GM12878 (cell line): ENCODE results near the gene AIG1.

ENCODE experiments used
- EZH2 ChIP-seq: IDR thresholded peaks from 2 replicates; pipeline ENCODE4 v1.6.1; 2012; ENCODE audit warnings: low read depth, mild to moderate bottlenecking, control low read depth, inconsistent platforms, low read length, borderline replicate concordance; ENCODE audit not compliant: control insufficient read depth
- MXI1 ChIP-seq: fragments of 150-350 bp; IDR thresholded peaks from 2 replicates; pipeline ENCODE4 v1.6.1; 2011; ENCODE audit warnings: low read depth, mild to moderate bottlenecking, inconsistent platforms, low read length, improper control_type of control experiment
- NRF1 ChIP-seq: conservative IDR thresholded peaks from 2 replicates; pipeline ENCODE4 v1.6.1; 2011; ENCODE audit warnings: mild to moderate bottlenecking, low read depth, low read length, improper control_type of control experiment
- PKNOX1 ChIP-seq: fragments of 450-650 bp; IDR thresholded peaks from 2 replicates; pipeline ENCODE4 v1.6.1; 2016; ENCODE audit warnings: mild to moderate bottlenecking
- POLR2AphosphoS5 ChIP-seq: IDR thresholded peaks from 2 replicates; pipeline ENCODE4 v1.6.1; 2011; ENCODE audit warnings: mild to moderate bottlenecking, low read length, inconsistent platforms
- SUPT20H ChIP-seq: IDR thresholded peaks from 2 replicates; pipeline ENCODE4 v1.6.1; 2011; ENCODE audit warnings: low read depth, mild to moderate bottlenecking, low read length, moderate library complexity, borderline replicate concordance; ENCODE audit not compliant: control insufficient read depth
- USF1 ChIP-seq: IDR thresholded peaks from 2 replicates; pipeline ENCODE4 v1.6.1; 2011; ENCODE audit warnings: borderline replicate concordance, low read depth, mild to moderate bottlenecking, moderate library complexity, mixed read lengths, low read length; ENCODE audit not compliant: insufficient read depth; ENCODE audit errors: extremely low read length
- TF ChIP-seq, protein P1 (sequence below), 3 experiments: IDR thresholded peaks in 2 of 3; conservative IDR thresholded peaks in 1 of 3; 2 replicates each; pipeline ENCODE4 v1.5.1; 2011; ENCODE audit warnings: low read depth in 3 of 3, low read length in 3 of 3, mild to moderate bottlenecking in 3 of 3, control low read depth in 2 of 3, moderate library complexity in 2 of 3, inconsistent platforms in 1 of 3, mixed read lengths in 1 of 3; ENCODE audit not compliant: control insufficient read depth in 2 of 3, insufficient read depth in 1 of 3; ENCODE audit errors: extremely low read depth in 1 of 3
- TF ChIP-seq, protein P2 (sequence below): IDR thresholded peaks from 2 replicates; pipeline ENCODE4 v1.6.1; 2012; ENCODE audit warnings: low read depth, low read length, improper control_type of control experiment

DNA sequence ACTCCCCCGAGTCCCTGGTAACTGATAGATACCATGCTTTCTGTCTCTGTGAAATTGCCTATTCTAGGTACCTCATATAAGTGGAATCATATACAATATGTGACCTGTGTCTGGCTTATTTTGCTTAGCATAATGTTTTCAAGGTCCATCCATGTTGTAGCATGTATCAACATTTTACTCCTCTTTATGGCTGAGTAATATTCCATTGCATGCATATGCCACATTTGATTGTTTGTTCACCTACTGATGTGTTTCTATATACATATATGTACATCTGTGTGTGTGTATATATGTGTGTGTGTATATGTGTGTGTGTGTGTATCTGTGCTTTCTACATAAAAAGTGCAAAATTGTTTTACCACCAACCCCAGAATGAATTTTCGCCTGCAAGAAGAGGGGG, 270.7 kb downstream of the AIG1 start:
- TF ChIP-seq, protein P1, sequence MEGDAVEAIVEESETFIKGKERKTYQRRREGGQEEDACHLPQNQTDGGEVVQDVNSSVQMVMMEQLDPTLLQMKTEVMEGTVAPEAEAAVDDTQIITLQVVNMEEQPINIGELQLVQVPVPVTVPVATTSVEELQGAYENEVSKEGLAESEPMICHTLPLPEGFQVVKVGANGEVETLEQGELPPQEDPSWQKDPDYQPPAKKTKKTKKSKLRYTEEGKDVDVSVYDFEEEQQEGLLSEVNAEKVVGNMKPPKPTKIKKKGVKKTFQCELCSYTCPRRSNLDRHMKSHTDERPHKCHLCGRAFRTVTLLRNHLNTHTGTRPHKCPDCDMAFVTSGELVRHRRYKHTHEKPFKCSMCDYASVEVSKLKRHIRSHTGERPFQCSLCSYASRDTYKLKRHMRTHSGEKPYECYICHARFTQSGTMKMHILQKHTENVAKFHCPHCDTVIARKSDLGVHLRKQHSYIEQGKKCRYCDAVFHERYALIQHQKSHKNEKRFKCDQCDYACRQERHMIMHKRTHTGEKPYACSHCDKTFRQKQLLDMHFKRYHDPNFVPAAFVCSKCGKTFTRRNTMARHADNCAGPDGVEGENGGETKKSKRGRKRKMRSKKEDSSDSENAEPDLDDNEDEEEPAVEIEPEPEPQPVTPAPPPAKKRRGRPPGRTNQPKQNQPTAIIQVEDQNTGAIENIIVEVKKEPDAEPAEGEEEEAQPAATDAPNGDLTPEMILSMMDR (IDR thresholded peaks at IDR 0.05 in 2 of 3, conservative IDR thresholded peaks at IDR 0.05 in 1 of 3; ENCODE audit: control insufficient read depth in 2 of 3, extremely low read depth in 1 of 3, insufficient read depth in 1 of 3, low read depth in 3 of 3, low read length in 3 of 3): no peak
- TF ChIP-seq MXI1 (no peak), EZH2 (no peak), POLR2AphosphoS5 (no peak), NRF1 (no peak), PKNOX1 (no peak), USF1 (no peak), SUPT20H (no peak)
- TF ChIP-seq, protein P2, sequence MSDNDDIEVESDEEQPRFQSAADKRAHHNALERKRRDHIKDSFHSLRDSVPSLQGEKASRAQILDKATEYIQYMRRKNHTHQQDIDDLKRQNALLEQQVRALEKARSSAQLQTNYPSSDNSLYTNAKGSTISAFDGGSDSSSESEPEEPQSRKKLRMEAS: no peak
